Lower leg skin (tissue), 4 donors: ENCODE measurements around the gene TBC1D21. TPM values are rescaled to one million over a fixed set of nuclear protein-coding genes. Genes with fewer than 3 reads are reported as not detected.

Experiments used
- DNase-seq, 2 donors: peaks; one replicate each; pipeline ENCODE4 v3.0.0-alpha.2; 2019; ENCODE audit warnings: low spot score in 2 of 2
- H3K4me3 ChIP-seq: fragments of 200-600 bp; sonication (generic); 2 replicates; pipeline ENCODE4 v1.5.1; 2017; ENCODE audit warnings: mild to moderate bottlenecking, low read depth; ENCODE audit not compliant: poor library complexity, severe bottlenecking
- CTCF ChIP-seq, 3 donors: fragments of 450-650 bp; IDR thresholded peaks; one replicate each; pipeline ENCODE4 v1.5.1; 2016; ENCODE audit warnings: antibody characterized with exemption in 3 of 3, mild to moderate bottlenecking in 3 of 3, moderate library complexity in 2 of 3
- POLR2A ChIP-seq, 2 donors: fragments of 450-650 bp; IDR thresholded peaks; one replicate each; pipeline ENCODE4 v1.6.1; 2016 to 2017; ENCODE audit warnings: antibody characterized with exemption in 2 of 2, mild to moderate bottlenecking in 1 of 2, moderate library complexity in 1 of 2
- WGBS, 2 donors: methylation state at CpG; one replicate each; pipeline ENCODE4 v1.1.5; 2018; 5-methylcytosine and 5-hydroxymethylcytosine counted together
- intact Hi-C: fragments of 100-400 bp; cut with DNase I; formaldehyde crosslinking; loops from one replicate; pipeline ENCODE4 v1.15.0; 2023; ENCODE audit warnings: low total_unique reads
- total RNA-seq, 4 donors: library from RNA; depleted of rRNA; stranded (reverse); fragments of >200 nt; gene quantifications; one replicate each; pipeline ENCODE4 v1.1.0, GENCODE V29; 2016

The TBC1D21 gene
- total RNA-seq, 4 donors from 2014 or later: not detected

- WGBS, 2 donors: 50% methylated on average over 15 of the region's 15 CpGs
- intact Hi-C loops: loop anchor here (10.0 kb wide), 1 partner anchor 345 kb away; no protein-coding TSS in a partner anchor
- H3K4me3 ChIP-seq: no peak overlapping the region
- TF ChIP-seq CTCF (IDR thresholded peaks at IDR 0.05) (no peak), POLR2A (IDR thresholded peaks at IDR 0.05) (no peak)
- no peak for DNase-seq
These were observed 26.1 kb downstream of the TBC1D21 start for GRCh38 chr15:73899197-73900094.

- intact Hi-C loops: loop anchor here (10.0 kb wide), 1 partner anchor 345 kb away; no protein-coding TSS in a partner anchor
- no peak overlapping the region for H3K4me3 ChIP-seq
- TF ChIP-seq POLR2A (IDR thresholded peaks at IDR 0.05) (no peak), CTCF (IDR thresholded peaks at IDR 0.05) (no peak)
- no peak for DNase-seq
- 24 to 40% methylated on average over 10 of the region's 10 CpGs for WGBS, 2 donors
These were observed 26.8 kb downstream of the TBC1D21 start for GRCh38 chr15:73900095-73900712.

- no peak overlapping the region for H3K4me3 ChIP-seq
- TF ChIP-seq CTCF (IDR thresholded peaks at IDR 0.05) (no peak), POLR2A (IDR thresholded peaks at IDR 0.05) (no peak)
- intact Hi-C loops: loop anchor here (10.0 kb wide), 1 partner anchor 346 kb away; no protein-coding TSS in a partner anchor
- WGBS, 2 donors: 88 to 95% methylated on average over 6 to 7 of the region's 7 CpGs
- DNase-seq: no peak
These were observed 27.9 kb downstream of the TBC1D21 start for GRCh38 chr15:73901126-73901810.

- TF ChIP-seq POLR2A (IDR thresholded peaks at IDR 0.05): no peak
- 79 to 86% methylated on average over 10 to 11 of the region's 11 CpGs for WGBS, 2 donors
- intact Hi-C loops: loop anchor here (10.0 kb wide), 1 partner anchor 348 kb away; no protein-coding TSS in a partner anchor
- no peak for DNase-seq
- H3K4me3 ChIP-seq: no peak overlapping the region
These were observed 29.0 kb downstream of the TBC1D21 start for GRCh38 chr15:73902121-73903020.

GRCh38 chr15:73904026-73904815 is 30.9 kb downstream of the TBC1D21 start:
- no peak overlapping the region for H3K4me3 ChIP-seq
- intact Hi-C loops: loop anchor here (10.0 kb wide), 1 partner anchor 349 kb away; no protein-coding TSS in a partner anchor
- TF ChIP-seq POLR2A (IDR thresholded peaks at IDR 0.05): no peak
- no peak for TF ChIP-seq CTCF (IDR thresholded peaks at IDR 0.05)
- WGBS, 2 donors: 84 to 93% methylated on average over 9 of the region's 9 CpGs
- DNase-seq: no peak
